Measurements from ENCODE around the gene PCTP.
A peak's percentile ranks its signal among the peaks of the same experiment; 100 is the strongest.

Gene PCTP

DNA sequence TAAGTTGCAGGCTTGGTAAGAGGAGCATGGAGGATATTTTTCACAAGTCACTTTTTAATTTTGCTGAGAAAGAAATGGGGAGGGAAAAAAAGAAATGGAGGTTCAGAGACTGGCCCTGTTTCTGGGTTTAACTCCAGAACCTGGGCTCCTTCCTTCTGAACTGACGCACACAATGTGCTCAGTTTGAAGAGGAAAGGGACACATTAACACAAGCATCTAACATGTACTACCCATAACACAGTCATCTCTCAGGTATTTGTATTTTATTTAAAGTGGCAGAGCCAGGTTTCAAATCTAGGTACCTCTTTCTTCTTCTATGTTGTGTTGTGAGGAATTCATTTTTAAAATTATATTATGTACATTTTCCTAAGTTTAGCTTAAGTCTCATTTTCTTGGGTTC is 22.9 kb upstream of the PCTP start:
- DNase-seq (ENCODE audit: low read depth in 2 of 2) = no peak

DNA sequence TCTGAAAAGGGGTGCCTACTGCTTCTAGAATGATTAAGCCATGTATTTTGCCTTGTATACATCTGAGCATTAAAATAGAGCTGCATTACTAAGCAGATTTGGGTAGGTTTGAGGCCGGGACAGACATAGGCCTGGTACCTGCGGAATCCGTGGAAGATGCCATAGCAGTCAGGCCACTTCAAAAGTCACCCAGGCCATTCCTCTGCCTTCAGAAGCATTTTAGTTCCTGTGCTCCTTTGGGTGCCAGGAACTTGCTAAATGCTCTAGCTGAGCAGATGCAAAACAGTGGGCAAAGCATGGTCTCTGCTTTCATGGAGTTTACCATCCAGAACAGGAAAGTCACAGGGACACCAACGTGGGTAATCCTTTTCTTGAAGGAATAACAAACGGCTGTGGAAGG is 22.5 kb upstream of the PCTP start:
- DNase-seq (ENCODE audit: low read depth in 2 of 2) = no peak

DNA sequence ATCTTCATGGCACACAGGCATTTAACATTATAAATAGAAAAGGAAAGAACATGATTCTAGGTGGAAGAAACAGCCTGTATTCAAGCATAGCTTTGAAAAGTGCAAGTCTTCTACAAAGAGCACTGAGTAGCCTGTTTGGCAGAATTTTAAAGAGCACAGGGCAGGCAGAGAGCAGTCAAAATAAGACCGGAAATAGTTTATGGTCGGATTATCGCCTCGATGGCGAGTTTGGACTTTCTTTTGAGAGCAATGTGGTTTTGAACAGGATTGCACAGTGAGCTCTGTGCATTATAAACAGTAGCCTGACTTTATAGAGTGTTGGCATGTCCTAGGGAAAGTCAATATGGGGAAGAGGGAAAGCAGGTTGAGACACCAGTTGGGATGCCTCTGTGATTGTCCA is 22.0 kb upstream of the PCTP start:
- DNase-seq (ENCODE audit: low read depth in 2 of 2) = no peak

DNA sequence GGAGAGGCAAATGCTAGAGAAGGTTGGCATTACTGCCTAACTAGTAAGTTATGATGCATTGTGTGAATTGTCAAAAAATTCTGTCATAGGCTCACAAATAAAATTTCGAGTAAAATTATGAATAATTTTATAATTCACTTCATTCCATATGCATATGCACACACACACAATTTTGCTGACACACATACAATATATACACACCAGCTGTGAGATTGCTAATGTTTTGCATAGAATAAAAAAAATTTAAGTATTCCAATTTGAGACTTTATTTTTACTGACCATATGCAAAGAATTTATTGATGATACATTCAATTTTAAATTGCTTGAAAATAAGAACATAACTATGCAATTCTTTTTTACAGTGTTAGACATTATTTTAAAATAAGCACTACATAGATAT is 21.4 kb upstream of the PCTP start:
- no peak for DNase-seq (ENCODE audit: low read depth in 2 of 2)

DNA sequence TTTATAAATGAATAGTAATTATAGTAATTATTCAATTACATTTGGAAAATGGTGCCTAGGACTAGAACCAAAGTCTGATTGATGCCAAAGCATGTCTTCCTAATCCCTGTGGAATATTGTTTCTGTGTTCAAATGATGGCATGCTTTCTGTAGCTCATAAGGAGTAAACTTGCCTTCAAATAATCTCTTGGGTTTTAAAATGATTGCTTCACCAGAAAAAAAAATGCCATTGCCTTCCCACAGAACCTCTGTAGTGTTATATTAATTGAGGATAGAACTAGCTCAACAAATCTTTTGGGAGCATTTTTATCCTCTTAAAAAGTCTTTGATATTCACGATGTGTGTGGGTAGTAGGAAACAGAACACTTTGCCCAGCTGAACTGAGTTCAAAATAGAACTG is 20.5 kb upstream of the PCTP start:
- no peak for DNase-seq (ENCODE audit: low read depth in 2 of 2)

DNA sequence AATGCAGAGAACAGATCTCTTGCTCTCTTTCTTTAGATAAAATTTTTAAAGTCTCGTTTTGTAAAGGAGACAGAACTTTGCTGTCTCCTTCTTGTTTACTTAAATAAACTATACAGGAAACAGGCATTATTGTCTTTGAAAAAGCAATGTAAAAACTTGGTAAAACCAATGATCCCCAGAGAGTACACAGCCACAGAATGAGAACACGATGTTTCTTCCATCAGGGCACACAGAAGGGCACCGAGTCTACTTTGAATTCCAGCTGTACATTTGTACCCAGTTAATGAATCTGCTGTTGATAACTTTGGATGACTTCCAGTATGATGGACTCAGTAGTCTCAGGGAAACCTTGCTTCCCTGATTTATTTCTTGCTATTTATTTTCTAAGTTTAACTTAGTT is 20.0 kb upstream of the PCTP start:
- DNase-seq (ENCODE audit: low read depth in 2 of 2) = no peak

DNA sequence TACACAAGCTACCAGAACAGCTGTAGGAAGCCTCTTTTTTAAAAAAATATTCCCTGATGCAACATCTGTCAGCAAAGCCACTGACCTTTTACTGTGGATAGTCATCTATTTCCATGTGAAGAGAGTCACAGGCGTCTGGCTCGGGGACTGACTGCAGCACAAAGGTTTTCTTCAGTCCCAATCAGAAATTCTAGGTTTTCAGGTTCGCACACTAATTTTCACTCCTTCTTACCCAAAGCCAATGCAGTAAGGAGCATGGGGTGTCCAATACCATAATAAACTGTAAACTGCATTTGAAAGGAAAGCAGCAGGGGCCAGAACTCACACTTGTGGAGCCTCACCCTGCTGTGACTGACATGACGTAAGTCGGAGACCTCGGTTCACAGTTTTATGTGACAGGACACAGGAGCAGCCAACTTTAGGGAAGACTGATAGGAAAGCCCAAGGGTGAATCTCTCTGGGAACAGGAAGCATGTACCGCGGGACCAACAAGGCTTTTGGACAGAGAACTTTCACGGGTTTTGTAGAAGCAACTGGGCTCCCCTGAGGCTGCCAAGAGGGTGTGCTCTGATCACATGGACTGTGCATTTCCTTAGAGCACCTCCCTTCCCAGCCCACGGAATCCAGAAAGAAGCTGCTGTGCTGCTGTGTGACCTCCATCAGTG is 19.1 kb upstream of the PCTP start:
- no peak for DNase-seq (ENCODE audit: low read depth in 2 of 2)

DNA sequence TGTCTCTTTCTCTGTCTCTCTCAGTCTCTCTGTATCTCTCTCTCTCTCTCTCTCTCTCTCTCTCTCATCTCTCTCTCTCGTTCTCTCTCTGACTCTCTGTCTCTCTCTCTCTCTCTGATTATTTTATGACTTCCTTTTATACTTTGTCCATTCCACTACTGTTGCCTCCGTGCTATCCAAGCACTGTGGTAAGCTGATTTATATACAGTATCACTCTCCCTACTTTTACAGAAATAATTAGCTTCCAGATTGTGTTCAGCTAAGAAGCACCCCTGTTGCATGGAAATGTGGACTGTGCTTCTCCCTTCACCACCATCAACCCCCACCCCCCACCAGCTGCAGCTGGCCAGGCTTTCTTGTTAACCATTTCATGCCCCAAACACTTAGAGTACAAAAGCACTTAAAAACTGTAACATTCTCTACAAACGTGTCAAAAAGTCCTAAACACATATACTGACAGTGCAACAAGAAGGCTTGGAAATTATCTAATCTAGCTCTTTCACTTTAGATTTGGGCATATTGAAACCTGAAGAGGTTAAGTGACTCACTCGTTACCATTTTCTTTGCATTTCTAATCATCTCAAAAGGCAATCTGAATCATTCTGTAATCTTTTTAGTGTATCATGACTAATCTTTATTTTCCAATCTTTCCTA is 16.6 kb upstream of the PCTP start:
- DNase-seq (ENCODE audit: low read depth in 2 of 2) = no peak

DNA sequence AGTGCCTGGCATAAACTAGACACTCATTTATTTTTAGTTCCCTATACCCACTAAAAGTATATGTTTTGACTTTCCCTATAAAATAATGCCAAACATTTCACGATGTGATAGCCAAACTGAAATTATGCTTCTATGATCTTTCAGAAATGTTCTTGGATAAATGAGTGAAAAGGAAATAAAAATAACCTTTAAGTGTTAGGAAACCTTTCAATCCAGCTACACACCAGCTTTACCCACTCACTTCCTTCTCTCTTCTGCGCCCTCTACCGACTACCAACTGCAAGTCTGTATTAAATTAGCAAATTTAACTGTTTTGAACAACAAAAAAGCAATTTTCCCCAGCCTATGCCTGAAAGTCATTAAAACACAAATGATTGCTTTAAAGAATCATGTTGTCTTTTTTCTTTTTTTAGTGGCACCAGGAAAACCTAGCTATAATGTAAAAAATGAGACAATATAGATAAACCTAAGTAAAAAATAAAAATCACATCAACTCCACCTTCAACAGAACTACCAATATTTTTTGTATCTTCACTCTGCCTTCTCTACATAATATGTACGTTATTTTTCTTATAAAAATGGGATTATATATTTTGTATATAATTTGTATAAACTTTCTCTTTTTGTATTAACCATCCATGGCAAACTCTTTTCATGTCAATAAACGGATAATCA is 15.0 kb upstream of the PCTP start:
- DNase-seq (ENCODE audit: low read depth in 2 of 2) = peak in 1 of 2 donors; percentile 1

DNA sequence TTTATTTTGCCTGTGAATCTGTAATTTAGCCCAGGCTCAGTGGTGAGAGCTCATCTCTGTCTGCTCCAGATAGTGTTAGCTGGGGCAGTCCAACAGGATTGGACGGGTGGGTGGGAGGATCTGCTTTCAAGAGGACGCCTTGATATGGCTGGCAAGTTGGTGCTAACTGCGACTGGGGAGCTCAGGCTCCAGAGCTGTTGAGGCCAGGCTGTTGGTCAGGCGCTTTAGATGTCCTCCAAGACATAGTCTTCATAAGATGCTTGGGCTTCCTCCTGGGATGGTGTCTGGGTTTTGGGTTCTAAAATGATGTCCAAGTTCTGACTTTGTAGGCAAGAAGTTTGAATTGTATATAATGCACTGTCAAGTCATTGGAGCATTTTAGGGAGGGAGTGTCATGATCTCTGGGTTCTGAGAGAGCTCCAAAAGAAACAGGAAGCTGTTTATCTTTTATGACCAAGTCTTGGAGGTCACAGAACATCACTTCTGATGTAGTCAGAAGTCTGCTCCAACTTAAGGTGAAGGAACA is 12.8 kb upstream of the PCTP start:
- no peak for DNase-seq (ENCODE audit: low read depth in 2 of 2)

DNA sequence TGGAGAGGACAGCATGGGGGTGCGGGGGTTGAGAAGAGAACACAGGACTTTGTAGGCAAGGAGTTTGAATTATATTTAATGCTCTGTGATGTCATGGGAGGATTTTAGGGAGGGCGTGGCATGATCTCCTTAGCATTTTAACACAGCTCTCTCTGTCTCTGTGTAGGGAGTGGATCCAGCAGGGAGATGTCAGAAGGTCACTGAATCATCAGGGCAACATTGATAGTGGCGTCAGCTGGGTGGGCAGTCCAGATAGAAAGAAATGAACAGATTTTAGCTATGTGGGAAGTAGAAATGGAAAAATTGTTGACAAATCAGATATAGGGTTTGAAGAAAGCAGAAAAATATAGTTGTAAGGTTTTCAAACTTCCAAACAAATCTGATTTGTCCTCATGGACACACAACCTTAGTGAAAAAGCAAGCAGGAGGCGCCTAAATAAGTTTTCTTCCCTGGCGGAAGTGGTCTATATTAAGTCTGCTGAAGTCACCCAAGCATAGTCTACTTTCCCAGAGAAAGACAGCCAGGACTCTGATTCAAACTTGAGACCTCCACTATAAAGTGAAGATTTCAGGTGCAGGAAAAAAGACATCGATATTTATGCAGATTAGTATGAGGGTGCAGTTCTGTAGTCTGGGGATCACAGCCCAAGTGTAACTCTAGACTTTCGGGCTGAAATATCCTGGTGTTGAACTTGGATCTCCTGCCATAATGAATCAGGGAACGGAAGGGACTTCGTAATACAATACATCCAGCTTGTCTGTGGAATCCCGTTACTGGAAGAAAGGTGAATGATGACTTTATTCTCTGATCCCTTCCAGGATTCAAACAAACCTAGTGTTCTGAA is 10.1 kb upstream of the PCTP start:
- no peak for DNase-seq (ENCODE audit: low read depth in 2 of 2)

DNA sequence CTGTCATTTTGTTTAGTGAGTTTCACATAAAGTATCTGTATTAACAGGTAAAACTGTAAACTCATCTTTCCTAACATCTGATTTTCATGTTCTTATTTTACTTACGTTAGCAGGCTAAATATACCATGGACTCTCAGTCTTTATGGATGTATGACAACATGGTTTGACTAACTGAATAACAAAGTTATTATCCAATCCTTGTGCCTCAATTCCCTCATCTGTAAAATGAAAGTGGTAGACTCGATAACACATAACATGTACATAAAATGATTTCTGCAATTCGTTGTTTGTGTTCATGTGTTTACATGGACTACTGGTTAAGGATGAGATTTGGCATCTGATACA is 9.5 kb upstream of the PCTP start:
- no peak for DNase-seq (ENCODE audit: low read depth in 2 of 2)

DNA sequence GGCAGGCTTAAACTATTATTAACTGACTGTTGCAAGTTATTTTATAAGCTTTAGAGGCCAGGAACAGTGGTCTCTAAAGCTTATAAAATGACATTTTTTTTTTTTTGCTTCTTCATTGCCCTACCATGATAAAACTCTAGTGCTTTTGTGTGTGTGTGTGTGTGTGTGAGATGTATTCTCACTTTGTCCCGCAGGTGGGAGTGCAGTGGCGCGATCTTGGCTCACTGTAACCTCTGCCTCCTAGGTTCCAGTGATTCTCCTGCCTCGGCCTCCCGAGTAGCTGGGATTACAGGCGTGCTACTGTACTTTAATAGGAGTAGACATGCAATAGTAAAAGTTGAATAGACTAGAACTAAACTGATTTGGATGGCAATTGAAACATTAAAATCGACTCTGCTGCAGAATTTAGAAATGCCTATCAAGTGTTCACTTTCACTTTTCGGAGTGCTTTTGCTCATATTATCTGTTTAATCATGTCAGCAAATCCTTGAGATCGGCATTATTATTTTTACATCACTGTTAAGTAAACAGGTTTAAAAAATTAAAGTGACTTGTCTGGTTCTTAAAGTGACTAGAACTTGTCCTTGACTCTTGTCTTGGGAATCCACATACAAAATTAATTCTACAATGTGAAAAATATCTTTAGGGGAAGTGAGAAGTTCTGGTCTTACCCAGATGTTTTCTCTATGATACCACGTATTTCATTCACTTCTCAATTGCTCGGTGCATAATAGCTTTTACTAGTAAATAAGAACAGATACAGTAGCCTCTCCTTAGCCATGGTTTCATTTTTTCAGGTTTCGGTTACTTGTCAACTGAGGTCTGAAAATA is 8.4 kb upstream of the PCTP start:
- no peak for DNase-seq (ENCODE audit: low read depth in 2 of 2)

DNA sequence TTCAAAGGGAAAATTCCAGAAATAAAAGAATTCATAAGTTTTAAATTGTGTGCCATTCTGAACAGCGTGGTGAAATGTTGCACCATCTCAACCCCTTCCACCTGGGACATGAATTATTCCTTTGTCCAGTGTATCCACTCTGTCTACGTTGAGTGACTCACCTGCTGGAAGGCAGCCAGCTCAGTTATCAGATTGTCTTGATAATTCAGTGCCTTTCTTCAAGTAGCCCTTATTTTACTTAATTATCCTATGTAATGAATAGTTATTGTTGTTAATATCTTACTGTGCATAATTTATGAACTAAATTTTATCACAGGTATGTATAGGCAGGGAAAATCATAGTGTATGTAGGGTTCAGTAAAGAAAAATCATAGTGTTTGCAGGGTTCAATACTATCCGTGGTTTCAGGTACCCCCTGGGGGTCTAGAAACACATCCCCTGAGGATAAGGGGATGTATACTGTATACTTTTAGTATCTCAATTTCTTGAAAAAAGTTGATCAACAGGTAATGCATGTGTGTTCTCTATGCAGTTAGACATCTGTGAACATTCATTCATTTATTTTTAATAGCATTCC is 7.7 kb upstream of the PCTP start:
- DNase-seq (ENCODE audit: low read depth in 2 of 2) = no peak

DNA sequence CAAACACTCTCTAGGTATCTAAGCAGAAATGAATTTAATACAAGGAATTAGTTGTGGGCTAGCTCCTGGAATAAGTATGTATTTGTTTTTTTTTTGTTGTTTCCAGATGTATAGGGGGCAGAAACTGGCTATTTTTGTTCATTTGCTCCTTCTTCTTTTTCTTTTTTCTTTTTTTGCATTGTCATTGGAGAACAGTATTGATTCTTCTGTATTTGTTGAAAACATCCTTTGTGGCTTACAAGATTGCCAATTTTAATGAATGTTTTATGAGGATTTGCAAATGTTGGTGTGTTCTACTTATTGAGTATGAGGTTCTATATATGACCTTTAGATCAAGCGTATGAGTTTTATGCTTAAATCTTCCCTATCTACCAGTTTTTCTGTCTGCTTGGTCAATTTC is 5.6 kb upstream of the PCTP start:
- DNase-seq (ENCODE audit: low read depth in 2 of 2) = no peak

DNA sequence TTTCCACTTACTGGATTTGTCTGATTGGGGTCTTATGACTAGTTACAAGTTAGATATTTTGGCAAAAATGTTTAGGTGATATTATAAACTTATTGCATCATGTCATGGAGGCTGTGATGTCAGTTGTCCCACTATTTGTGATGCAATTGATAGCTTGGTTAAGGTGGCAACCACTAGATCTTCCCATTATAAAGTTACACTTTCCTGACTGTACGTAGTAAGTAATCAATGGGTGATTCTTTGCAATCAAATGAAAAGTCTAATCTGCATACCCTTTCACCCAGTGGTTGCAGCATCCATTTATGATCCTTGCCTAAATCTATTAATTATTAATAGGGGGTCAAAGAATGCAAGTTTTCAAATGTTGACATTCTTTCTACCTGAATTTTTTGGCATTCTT is 4.4 kb upstream of the PCTP start:
- DNase-seq (ENCODE audit: low read depth in 2 of 2) = no peak

DNA sequence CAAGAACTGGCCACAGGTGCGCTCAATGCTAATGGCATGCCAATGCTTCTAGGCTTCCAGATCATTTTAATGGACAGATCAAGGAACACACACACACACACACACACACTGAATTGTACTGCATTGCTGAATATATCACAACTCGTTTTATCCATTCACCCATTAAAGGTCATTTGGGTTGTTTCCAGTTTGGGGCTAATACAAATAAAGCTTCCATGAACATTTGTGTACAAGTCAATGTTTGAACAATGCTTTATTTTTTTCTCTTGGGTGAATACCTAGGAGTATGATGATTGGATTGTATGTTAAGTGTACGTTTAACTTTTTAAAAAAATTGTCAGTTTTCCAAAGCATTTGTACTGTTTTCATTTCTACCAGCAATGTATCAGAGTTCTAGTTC is 3.6 kb upstream of the PCTP start:
- no peak for DNase-seq (ENCODE audit: low read depth in 2 of 2)

DNA sequence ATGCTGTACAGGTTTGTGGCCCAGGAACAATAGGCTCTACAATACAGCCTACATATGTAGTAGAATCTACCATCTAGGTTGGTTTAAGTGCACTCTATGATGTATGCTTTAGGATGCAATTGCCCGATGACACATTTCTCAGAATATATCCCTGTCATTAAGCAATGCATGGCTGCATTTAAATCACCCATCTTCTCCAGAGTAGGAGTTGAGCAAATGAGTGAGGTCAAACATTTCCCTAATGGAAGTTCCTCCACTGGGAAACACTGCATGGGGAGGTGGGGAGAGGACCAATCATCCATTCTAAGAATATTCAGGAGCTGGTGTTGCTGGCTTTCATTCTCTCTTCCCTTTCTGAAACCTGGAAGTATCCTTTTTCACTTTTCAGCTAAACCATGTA is 2.0 kb upstream of the PCTP start:
- no peak for DNase-seq (ENCODE audit: low read depth in 2 of 2)

DNA sequence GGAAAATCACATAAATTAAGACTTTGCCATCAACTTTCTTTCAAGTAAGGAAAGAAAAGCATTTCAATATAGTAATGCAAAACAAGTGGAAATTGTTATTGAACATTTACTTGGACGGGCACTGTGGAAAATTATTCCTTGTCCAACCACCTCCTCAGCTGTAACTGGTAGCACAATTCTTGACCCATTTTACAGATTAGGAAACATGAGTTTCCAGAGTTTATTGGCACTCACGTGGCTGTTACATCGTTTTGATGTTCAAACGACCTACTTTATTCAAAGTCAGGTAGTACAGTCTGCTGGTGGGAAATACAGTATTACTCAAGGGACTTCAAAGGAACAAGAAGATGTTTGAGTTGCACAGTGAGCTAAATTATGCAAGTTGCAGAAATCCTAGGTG is 866 bp upstream of the PCTP start:
- no peak for DNase-seq (ENCODE audit: low read depth in 2 of 2)

DNA sequence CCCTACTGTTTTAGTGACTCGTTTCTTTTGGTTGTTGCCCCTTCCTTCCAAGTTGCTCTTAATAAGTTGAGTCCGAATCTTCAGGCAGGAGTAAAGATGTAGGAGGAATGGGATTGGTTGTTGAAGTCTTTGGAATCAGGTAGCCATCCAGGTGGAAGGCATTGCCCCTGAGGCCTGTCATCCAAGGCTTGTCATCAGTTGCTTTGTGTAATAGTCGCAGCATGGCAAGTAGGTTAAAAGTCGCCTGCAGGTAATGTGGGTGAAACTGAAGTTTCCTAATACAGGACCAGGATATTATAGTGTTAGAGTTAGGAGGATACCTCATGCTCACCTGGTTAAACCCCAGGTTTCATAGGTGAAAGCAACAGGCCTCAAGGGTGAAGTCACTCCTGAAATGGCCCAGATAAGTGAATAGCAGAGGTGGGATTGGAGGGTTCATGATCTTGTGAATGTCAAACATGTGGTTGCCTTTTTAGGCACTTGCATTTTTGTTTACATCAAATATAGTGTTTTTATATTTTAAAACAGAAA is 934 bp downstream of the PCTP start:
- DNase-seq (ENCODE audit: low read depth in 2 of 2) = no peak

DNA sequence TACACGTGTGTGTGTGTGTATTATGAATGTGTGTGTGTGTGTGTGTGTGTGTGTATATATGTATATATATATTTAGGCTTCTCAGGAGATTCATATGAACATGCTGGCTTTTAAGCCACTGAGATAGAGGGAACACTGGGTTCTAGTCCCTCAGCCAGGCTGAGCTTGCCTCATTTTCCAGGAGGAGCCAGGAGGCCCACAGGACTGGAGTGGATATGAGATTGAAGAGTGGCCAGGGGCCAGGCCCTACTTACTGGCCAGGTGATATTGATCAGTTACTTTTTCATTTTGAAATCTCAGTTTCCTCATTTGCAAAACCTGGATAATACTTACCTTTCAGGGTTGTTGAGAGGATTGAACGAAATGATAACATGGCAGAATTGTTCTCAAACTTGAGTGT is 5.8 kb downstream of the PCTP start:
- DNase-seq (ENCODE audit: low read depth in 2 of 2) = no peak

All from stimulated activated CD8-positive, alpha-beta memory T cell treated with anti-CD3 and anti-CD28 coated beads, Interleukin-2, amount 100 ng/mL, for 48 hours (primary cell).